Stimulated activated CD8-positive, alpha-beta memory T cell treated with anti-CD3 and anti-CD28 coated beads, Interleukin-15, amount 100 ng/mL, for 1 hour (primary cell): ENCODE results near the gene HRC.
A peak's percentile ranks its signal among the peaks of the same experiment; 100 is the strongest.

Experiments
- DNase-seq: peaks from one replicate; pipeline ENCODE4 v3.0.0-alpha.2; 2020; ENCODE audit warnings: low read depth

Gene HRC

GRCh38 chr19:49113762-49114629, 41.2 kb downstream of the HRC start, which contains the start of gene LIN7B:
LIN7B (plus strand) TSS chr19:49114370; CDS start chr19:49114405, 35 bp downstream.
- DNase-seq: no peak

GRCh38 chr19:49111218-49111998, 43.8 kb downstream of the HRC start:
- DNase-seq: no peak

GRCh38 chr19:49110567-49110966, 44.6 kb downstream of the HRC start:
- no peak for DNase-seq

- no peak for DNase-seq
These were observed 45.5 kb downstream of the HRC start for GRCh38 chr19:49109569-49110233.

GRCh38 chr19:49109051-49109450, 46.1 kb downstream of the HRC start:
- no peak for DNase-seq

- DNase-seq: no peak
These were observed 47.4 kb downstream of the HRC start for GRCh38 chr19:49107625-49108459.

- peak; percentile 55 for DNase-seq
These were observed 48.5 kb downstream of the HRC start for GRCh38 chr19:49106648-49107135.

GRCh38 chr19:49104229-49104864, 50.8 kb downstream of the HRC start:
- DNase-seq: no peak

GRCh38 chr19:49103331-49104085, 51.7 kb downstream of the HRC start:
- DNase-seq: no peak

- no peak for DNase-seq
These were observed 52.9 kb downstream of the HRC start for GRCh38 chr19:49102303-49102702.
